Left colon (tissue), 2 donors: ENCODE results near the gene NF1. TPM values are rescaled to one million over a fixed set of nuclear protein-coding genes. Genes with fewer than 3 reads are reported as not detected.
"Not testable (repeated sequence)": the region's sequence is repeated elsewhere in the genome, so short reads cannot be mapped to it uniquely, and the experiment has no call there.

Experiments used
- ATAC-seq: fragments of 200-7000 bp; cut with Tn5 transposase; one replicate; pipeline ENCODE4 v1.9.1; 2020; ENCODE audit warnings: mild to moderate bottlenecking, moderate library complexity
- DNase-seq, 2 donors: peaks; one replicate each; pipeline ENCODE4 v3.0.0-alpha.2; 2020
- intact Hi-C, 2 donors: fragments of 100-400 bp; cut with DNase I in 1 of 2; cut with micrococcal nuclease in 1 of 2; formaldehyde crosslinking; loops; one replicate each; pipeline versions ENCODE4 v1.11.2 to v1.14.0; 2022; cut with DNase I, micrococcal nuclease
- total RNA-seq, 2 donors: library from RNA; stranded (reverse); fragmentation: NEBNext Ultra II Directional; extraction: Animal tissue kit (Norgen Biotek cat#: 25700); gene quantifications; one replicate each; pipeline ENCODE4 v1.2.1, GENCODE V29; 2021
- donor health status: DM: no; HTN: no; CAD: no.
- donor health status: DM: yes; HTN: yes; CAD: no.

The NF1 gene
- total RNA-seq, 2 donors from 2014 or later, result 48.9 to 61.4 TPM

DNA sequence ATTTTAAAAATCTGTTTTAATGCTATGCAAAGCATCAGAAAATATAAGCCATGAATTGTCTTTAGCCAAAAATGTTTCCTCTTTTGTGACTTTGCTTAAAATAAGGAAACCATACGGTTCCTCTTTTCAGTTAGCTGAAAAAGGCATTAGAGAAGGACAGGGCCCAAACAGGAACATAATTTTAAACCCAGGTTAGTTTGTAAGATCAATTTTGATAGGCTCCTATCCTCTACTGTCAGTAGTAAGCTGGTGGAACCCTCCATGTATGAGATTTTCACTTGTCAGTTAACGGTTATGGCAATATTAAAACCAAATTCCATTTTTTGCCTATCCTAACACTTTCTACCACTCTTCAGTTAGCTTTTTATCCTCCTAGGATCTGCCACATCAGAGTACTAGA lies 214.8 kb downstream of the NF1 start:
- intact Hi-C loops, result no loop called here
- no peak for DNase-seq
- ATAC-seq, result no peak

DNA sequence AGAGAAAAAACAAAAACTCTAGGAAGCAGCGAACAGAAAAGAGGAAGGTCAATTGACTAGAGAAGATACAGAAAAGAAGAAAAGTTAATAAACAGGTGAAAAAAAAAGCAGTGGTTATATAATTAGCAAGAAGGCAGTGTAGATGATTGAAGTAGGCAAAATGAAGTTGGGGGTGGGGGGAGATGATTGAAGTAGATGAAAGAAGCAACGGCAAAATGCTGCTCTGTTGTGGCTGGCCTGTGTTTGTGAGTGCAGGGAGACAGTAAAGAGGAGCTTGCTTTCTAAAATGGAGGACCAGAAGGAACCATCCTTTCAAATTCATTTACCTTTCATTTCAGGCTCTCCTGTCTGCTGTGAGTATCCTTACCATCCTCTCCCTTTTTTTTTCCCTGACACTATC lies 215.5 kb downstream of the NF1 start:
- no peak for DNase-seq
- ATAC-seq, result no peak
- intact Hi-C loops, result no loop called here

GRCh38 chr17:31310886-31311285 lies 216.1 kb downstream of the NF1 start:
- ATAC-seq, result no peak
- DNase-seq, result peak in 1 of 2 donors; percentile 24
- intact Hi-C loops, result no loop called here

GRCh38 chr17:31311526-31311925 lies 216.7 kb downstream of the NF1 start:
- intact Hi-C loops, result no loop called here
- no peak for ATAC-seq
- no peak for DNase-seq

DNA sequence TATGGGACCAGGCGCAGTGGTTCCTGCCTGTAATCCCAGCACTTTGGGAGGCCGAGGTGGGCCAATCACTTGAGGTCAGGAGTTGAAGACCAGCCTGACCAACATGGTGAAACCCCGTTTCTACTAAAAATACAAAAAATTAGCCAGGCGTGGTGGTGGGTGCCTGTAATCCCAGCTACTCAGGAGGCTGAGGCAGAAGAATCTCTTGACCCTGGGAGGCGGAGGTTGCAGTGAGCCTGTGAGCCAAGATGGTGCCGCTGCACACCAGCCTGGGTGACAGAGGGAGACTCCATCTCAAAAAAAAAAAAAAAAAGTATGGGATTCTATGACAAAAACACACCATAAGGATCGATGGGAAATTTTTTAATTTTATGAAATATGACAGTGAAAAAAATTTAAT lies 217.4 kb downstream of the NF1 start:
- peak in 1 of 2 donors; percentile 31 for DNase-seq
- ATAC-seq, intact Hi-C loops: not testable (repeated sequence)

GRCh38 chr17:31313982-31314781 lies 219.4 kb downstream of the NF1 start, which contains the start of gene EVI2B:
TSS of gene EVI2B (minus strand) at chr17:31314054. CDS start at chr17:31305609, 8,445 bp downstream.
- intact Hi-C loops, result no loop called here
- peak; percentile 93 for ATAC-seq

GRCh38 chr17:31314782-31315100 lies 220.0 kb downstream of the NF1 start:
- DNase-seq (no peak), ATAC-seq (no peak)
- intact Hi-C loops, result no loop called here

More at GRCh38 chr17:31313982-31314781, 219.4 kb downstream of the NF1 start, which contains the start of gene EVI2B:
- DNase-seq, result no peak

- intact Hi-C loops, result no loop called here
- DNase-seq (peak; percentile 17 to 48), ATAC-seq (no peak)
Measured at GRCh38 chr17:31318298-31318801, 223.6 kb downstream of the NF1 start.

DNA sequence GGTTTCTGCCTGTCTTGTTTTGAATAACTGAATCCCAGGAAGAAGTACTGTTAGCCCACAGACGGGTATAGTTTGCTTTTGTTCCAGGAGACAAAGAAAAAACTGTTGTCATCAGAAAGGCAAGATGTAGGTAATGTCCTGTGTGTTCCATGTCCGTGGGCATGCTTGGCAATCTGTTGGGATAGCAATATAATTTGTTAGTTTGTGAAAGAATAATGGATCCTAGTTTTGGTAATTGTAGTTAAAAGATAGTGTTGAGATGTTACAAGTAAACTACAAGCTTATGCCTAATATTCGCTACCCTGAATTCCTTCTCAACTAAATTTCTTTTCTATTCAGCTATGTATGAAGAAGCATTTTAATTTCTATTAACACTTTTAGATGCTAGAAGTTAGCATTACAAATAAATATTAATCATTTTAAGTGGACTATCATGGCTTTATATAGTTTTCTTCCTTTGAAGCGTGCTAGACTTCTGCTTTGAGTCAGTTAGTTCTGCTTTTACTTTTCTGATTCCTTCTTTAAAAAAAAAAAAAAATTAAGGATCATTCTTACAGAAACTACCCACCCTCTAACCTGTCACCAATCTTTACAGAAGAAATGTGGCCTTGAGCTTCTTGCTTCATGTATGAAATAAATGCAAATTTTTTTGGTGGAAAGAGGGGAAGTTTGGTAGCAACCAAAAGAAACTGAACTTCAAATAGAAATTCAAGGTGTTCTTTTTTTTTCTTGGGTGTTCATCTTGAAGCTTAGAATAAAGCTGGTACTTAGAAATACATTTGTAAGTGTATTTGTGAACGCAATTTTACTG lies 224.3 kb downstream of the NF1 start:
- intact Hi-C loops, result no loop called here
- ATAC-seq (no peak), DNase-seq (no peak)

GRCh38 chr17:31320241-31320640 lies 225.5 kb downstream of the NF1 start:
- intact Hi-C loops, result no loop called here
- DNase-seq (no peak), ATAC-seq (no peak)

DNA sequence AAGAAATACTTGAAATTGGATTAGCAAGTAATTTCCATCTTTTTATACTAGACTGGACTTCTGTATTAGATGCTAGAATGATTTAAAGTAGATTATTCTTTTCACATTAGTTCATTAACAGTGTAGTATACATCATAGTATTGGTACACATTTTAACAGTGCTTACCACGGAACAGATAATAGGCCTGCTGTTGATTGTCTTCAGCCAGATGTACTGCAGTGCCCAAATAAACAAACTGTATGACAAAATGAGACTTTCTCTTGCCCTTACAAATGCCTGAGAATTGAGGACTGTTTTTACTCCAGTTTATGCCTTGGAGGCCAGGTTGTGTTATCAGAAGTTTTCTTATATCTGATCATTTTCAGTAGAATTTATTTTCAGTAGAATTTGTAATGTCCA lies 226.0 kb downstream of the NF1 start:
- ATAC-seq (no peak), DNase-seq (no peak)
- intact Hi-C loops, result no loop called here

DNA sequence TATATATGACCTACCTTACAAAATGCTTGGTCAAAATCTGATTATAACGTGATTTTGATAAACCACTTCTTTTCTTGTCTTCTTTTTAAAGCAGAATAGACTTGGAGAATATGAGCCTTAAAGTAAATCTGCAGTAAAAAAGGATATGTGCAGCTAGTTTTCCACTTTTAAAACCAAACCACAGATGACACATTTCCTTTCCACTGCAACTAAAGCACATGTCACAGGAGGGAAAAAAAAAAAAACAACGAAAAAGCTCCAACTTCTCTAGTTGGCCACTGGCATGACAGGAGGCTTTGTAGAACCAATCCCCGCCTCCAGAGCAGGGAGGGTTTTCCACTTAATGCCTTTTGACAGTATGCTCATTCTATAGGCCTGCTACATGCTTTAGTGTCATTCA lies 226.7 kb downstream of the NF1 start, which contains the start of gene EVI2A:
EVI2A (minus strand) TSS at position 142 of the 400 bp plus-strand sequence. CDS start 2,609 bp downstream, outside the sequence.
- DNase-seq (peak; percentile 25 to 41), ATAC-seq (peak; percentile 34)
- intact Hi-C loops, result no loop called here

DNA sequence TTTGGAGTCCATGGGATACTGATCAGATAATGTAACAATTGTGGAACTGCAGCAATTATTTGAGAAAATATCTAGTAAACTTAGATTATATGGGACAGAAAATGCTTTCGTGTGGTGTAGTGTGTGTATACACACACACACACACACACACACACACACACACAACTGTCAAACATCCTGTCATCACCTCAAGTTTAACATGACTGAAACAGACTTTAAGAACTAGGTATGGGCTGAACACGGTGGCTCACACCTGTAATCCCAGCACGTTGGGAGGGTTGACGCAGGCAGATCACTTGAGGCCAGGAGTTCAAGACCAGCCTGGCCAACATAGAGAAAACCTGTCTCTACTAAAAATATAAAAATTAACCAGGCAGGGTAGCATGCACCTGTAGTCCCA lies 227.2 kb downstream of the NF1 start:
- intact Hi-C loops, result no loop called here
- DNase-seq (no peak), ATAC-seq (no peak)

DNA sequence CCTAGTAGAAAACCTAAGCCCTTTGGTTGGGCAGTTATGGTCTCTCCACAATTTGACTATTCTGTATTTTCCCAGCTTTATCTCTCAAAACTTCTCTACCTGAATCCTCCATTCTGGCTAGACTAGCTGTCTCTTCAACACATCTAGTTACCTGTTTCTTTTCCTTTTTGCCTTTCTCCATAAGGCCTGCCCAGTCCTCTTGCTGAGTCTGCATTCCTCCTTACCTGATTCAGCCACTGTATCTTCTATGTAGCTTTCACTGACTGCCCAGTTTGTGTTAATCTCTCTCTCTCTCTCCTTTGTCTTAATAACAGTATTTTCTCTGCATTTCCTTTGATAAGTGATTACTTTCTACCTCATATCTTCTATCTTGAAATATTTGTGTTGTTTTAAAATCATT lies 228.8 kb downstream of the NF1 start:
- ATAC-seq (no peak), DNase-seq (no peak)
- intact Hi-C loops, result no loop called here

DNA sequence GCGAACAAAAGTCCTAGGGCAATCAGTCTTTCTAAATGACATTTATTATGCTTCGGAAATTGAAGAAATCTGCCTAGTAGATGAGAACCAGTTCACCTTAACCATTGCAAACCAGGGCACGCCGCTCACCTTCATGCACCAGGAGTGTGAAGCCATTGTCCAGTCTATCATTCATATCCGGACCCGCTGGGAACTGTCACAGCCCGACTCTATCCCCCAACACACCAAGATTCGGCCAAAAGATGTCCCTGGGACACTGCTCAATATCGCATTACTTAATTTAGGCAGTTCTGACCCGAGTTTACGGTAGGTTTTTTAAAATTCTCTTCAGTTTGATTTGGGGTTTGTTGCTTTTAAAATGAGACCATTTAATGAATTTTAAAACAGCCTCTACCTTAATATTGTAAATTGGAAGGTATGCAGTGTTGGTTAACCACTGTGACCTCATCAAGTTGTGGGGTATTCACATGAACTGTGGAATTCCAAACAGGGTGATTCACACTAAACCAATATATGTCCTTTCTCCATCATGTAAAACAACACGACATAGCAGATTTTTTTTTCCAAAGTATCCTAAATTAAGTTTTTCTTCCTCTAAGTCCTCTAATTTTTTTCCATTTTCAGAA lies 232.9 kb downstream of the NF1 start:
- DNase-seq (no peak), ATAC-seq (no peak)
- intact Hi-C loops, result no loop called here

GRCh38 chr17:31328160-31328535 lies 233.4 kb downstream of the NF1 start:
- intact Hi-C loops, result no loop called here
- ATAC-seq (no peak), DNase-seq (no peak)

DNA sequence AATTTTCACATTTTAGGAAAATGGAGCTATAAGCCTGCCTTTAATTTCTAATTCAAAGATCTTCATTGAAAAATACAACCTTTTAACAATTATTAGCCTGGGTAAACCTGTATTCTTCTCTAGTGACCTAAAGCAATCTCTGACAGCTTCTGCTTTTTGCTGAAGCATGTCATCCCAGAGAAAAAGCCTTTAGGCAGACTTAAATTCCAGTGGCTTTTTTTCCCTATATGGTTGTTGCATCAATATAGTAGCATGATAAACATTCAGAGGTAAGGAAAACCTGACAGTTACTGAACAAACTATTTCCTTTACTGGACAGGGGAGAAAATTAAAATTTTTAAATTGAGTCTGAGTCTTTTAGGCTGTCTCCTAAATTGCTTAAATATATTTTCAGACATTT lies 234.4 kb downstream of the NF1 start:
- no peak for DNase-seq
- intact Hi-C loops, result no loop called here
- ATAC-seq, result no peak

DNA sequence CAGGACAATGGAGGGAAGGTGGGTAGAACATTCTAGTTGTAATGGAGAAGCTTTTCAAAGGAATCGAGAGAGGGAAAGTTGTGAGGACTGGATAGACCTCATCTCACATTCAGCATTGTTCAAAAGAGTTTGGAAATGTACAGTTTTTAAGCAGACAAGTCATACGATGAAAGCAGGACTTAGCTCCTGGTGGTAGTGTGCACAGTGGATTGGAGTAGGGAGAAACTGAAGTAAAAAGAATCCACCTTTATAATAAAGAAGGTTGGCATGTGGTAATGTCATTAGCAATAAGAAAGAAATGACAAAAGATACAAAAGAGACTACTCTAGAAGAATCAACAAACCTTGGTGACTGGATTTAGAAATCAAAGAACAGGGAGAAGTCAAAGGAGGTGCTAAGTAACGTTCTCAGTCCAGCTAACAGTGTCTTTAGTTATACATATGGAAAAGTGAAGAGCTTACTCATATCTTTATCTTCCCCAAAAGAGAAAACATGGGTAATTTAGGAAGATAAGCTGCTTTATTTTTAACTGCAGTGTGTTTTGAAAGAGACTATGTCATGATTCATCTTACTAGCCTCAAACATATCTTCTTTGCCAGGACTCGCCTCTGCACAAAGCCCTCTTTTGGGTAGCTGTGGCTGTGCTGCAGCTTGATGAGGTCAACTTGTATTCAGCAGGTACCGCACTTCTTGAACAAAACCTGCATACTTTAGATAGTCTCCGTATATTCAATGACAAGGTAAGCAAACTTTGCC lies 245.3 kb downstream of the NF1 start:
- ATAC-seq, result no peak
- DNase-seq, result no peak
- intact Hi-C loops, result no loop called here
